Neutrophil (primary cell): ENCODE data around the gene GCH1.

Experiments
- H3K27ac ChIP-seq: fragments of 200-600 bp; sonication (generic); 2 replicates; pipeline ENCODE4 v1.5.1; 2016; ENCODE audit warnings: mild to moderate bottlenecking, moderate library complexity
- H3K27me3 ChIP-seq: fragments of 200-600 bp; sonication (generic); 2 replicates; pipeline ENCODE4 v1.6.0; 2016; ENCODE audit warnings: mild to moderate bottlenecking
- H3K36me3 ChIP-seq: fragments of 200-600 bp; sonication (generic); 2 replicates; pipeline ENCODE4 v1.5.1; 2017
- H3K4me1 ChIP-seq, 2 experiments: fragments of 200-600 bp in 1 of 2; sonication (generic) in 1 of 2; 1 replicate in 1 of 2; 2 replicates in 1 of 2; pipeline versions ENCODE4 v1.5.1 to v1.6.1; 2013 to 2016; ENCODE audit warnings: low read depth in 1 of 2, low read length in 1 of 2, mild to moderate bottlenecking in 1 of 2, moderate library complexity in 1 of 2; ENCODE audit not compliant: control insufficient read depth in 1 of 2, insufficient read depth in 1 of 2
- H3K4me3 ChIP-seq, 2 experiments: fragments of 200-600 bp in 1 of 2; sonication (generic) in 1 of 2; 1 replicate in 1 of 2; 2 replicates in 1 of 2; pipeline ENCODE4 v1.5.1; 2013 to 2016; ENCODE audit warnings: low read depth in 1 of 2, low read length in 1 of 2, mild to moderate bottlenecking in 1 of 2, moderate library complexity in 1 of 2
- H3K9me3 ChIP-seq: fragments of 200-600 bp; sonication (generic); 2 replicates; pipeline ENCODE4 v1.5.1; 2016
- CTCF ChIP-seq: fragments of 200-600 bp; sonication (generic); IDR thresholded peaks from 2 replicates; pipeline ENCODE4 v1.5.1; 2016; ENCODE audit warnings: antibody characterized with exemption

The GCH1 gene

GRCh38 chr14:54895683-54896082, 6.9 kb downstream of the GCH1 start:
- no peak overlapping the region for H3K4me3 ChIP-seq
- no peaks in the 10 kb centered on the region for H3K9me3 ChIP-seq
- H3K36me3 ChIP-seq, result no peaks in the 10 kb centered on the region
- no peak overlapping the region for H3K27ac ChIP-seq
- H3K27me3 ChIP-seq, result no peaks in the 10 kb centered on the region
- peaks cover 6 to 7% of the 10 kb centered on the region in 2 experiments for H3K4me1 ChIP-seq
- no peak for TF ChIP-seq CTCF

GRCh38 chr14:54894995-54895394, 7.6 kb downstream of the GCH1 start:
- Histone ChIP-seq H3K27me3 (no peaks in the 10 kb centered on the region), H3K4me1 (no peaks in the 10 kb centered on the region), H3K9me3 (no peaks in the 10 kb centered on the region), H3K36me3 (no peaks in the 10 kb centered on the region), H3K27ac (no peak overlapping the region), H3K4me3 (no peak overlapping the region)
- TF ChIP-seq CTCF, result no peak

GRCh38 chr14:54893151-54893760, 9.4 kb downstream of the GCH1 start:
- Histone ChIP-seq H3K9me3 (no peaks in the 10 kb centered on the region), H3K27ac (no peak overlapping the region), H3K27me3 (no peaks in the 10 kb centered on the region), H3K4me3 (no peak overlapping the region), H3K36me3 (no peaks in the 10 kb centered on the region), H3K4me1 (no peaks in the 10 kb centered on the region)
- peak; percentile 27 for TF ChIP-seq CTCF

GRCh38 chr14:54891471-54892245, 11.0 kb downstream of the GCH1 start:
- Histone ChIP-seq H3K27ac (no peak overlapping the region), H3K27me3 (no peaks in the 10 kb centered on the region), H3K4me1 (no peaks in the 10 kb centered on the region), H3K9me3 (no peaks in the 10 kb centered on the region), H3K36me3 (no peaks in the 10 kb centered on the region), H3K4me3 (no peak overlapping the region)
- no peak for TF ChIP-seq CTCF

- Histone ChIP-seq H3K27ac (no peak overlapping the region), H3K4me3 (no peak overlapping the region), H3K4me1 (no peaks in the 10 kb centered on the region), H3K9me3 (no peaks in the 10 kb centered on the region), H3K27me3 (no peaks in the 10 kb centered on the region), H3K36me3 (no peaks in the 10 kb centered on the region)
- no peak for TF ChIP-seq CTCF
Observed at GRCh38 chr14:54890788-54891187, 11.8 kb downstream of the GCH1 start.
